H9 (cell line): ENCODE results near the gene SLC4A1. TPM values are rescaled to one million over a fixed set of nuclear protein-coding genes. Genes with fewer than 3 reads are reported as not detected.

Source experiments
- DNase-seq: peaks from one replicate; pipeline ENCODE4 v3.0.0-alpha.2; 2017
- H2AFZ ChIP-seq: one replicate; pipeline ENCODE4 v1.6.1; 2013; ENCODE audit warnings: mild to moderate bottlenecking, low read length, control low read depth, moderate library complexity
- H2AK5ac ChIP-seq: 2 replicates; pipeline ENCODE4 v1.6.1; 2013; ENCODE audit warnings: low read length, control low read depth, mixed read lengths; ENCODE audit not compliant: insufficient read length
- H2BK120ac ChIP-seq: one replicate; pipeline ENCODE4 v1.6.1; 2013; ENCODE audit warnings: low read depth, mild to moderate bottlenecking, low read length, control low read depth, inconsistent platforms; ENCODE audit not compliant: poor library complexity, severe bottlenecking
- H2BK12ac ChIP-seq: 2 replicates; pipeline ENCODE4 v1.6.1; 2013; ENCODE audit warnings: low read length, control low read depth, mixed read lengths, low read depth; ENCODE audit not compliant: insufficient read length
- H2BK15ac ChIP-seq: 2 replicates; pipeline ENCODE4 v1.6.1; 2013; ENCODE audit warnings: low read depth, low read length, control low read depth
- H2BK20ac ChIP-seq: one replicate; pipeline ENCODE4 v1.6.1; 2013; ENCODE audit warnings: low read depth, mild to moderate bottlenecking, low read length, control low read depth, inconsistent platforms; ENCODE audit not compliant: poor library complexity, severe bottlenecking
- H2BK5ac ChIP-seq: 2 replicates; pipeline ENCODE4 v1.6.1; 2013; ENCODE audit warnings: low read length, control low read depth, mixed read lengths; ENCODE audit not compliant: insufficient read length
- H3K14ac ChIP-seq: 2 replicates; pipeline ENCODE4 v1.6.1; 2013; ENCODE audit warnings: low read length, control low read depth; ENCODE audit not compliant: insufficient read depth
- H3K18ac ChIP-seq: 2 replicates; pipeline ENCODE4 v1.6.1; 2013; ENCODE audit warnings: low read depth, mild to moderate bottlenecking, mixed read lengths, low read length, control low read depth; ENCODE audit not compliant: insufficient read length
- H3K23ac ChIP-seq: 2 replicates; pipeline ENCODE4 v1.6.1; 2013; ENCODE audit warnings: low read length, control low read depth, mixed read lengths, low read depth; ENCODE audit not compliant: insufficient read length
- H3K23me2 ChIP-seq: 2 replicates; pipeline ENCODE4 v1.6.1; 2013; ENCODE audit warnings: low read depth, mild to moderate bottlenecking, mixed read lengths, low read length, control low read depth; ENCODE audit not compliant: insufficient read length, poor library complexity, severe bottlenecking
- H3K27ac ChIP-seq: 2 replicates; pipeline ENCODE4 v1.5.1; 2013; ENCODE audit warnings: low read length, control low read depth, mixed read lengths, low read depth; ENCODE audit not compliant: insufficient read length
- H3K27me3 ChIP-seq: 2 replicates; pipeline ENCODE4 v1.6.1; 2013; ENCODE audit warnings: low read length, control low read depth, inconsistent platforms; ENCODE audit not compliant: insufficient read depth
- H3K4ac ChIP-seq: 2 replicates; pipeline ENCODE4 v1.6.1; 2013; ENCODE audit warnings: low read depth, mild to moderate bottlenecking, control low read depth, inconsistent platforms, low read length, moderate library complexity
- H3K4me1 ChIP-seq: 2 replicates; pipeline ENCODE4 v1.6.1; 2013; ENCODE audit warnings: low read length, control low read depth, inconsistent platforms; ENCODE audit not compliant: insufficient read depth
- H3K4me2 ChIP-seq: 2 replicates; pipeline ENCODE4 v1.6.1; 2013; ENCODE audit warnings: low read length, control low read depth, mixed read lengths; ENCODE audit not compliant: insufficient read length, insufficient read depth
- H3K56ac ChIP-seq: 2 replicates; pipeline ENCODE4 v1.6.1; 2013; ENCODE audit warnings: low read depth, mild to moderate bottlenecking, mixed read lengths, low read length, control low read depth; ENCODE audit not compliant: insufficient read length
- H3K79me1 ChIP-seq: 2 replicates; pipeline ENCODE4 v1.6.1; 2013; ENCODE audit warnings: low read depth, mild to moderate bottlenecking, moderate library complexity, low read length, control low read depth, inconsistent platforms; ENCODE audit not compliant: insufficient read depth, poor library complexity, severe bottlenecking
- H3K79me2 ChIP-seq: 2 replicates; pipeline ENCODE4 v1.6.1; 2013; ENCODE audit warnings: low read length, control low read depth, inconsistent platforms; ENCODE audit not compliant: insufficient read depth
- H3K9ac ChIP-seq: 2 replicates; pipeline ENCODE4 v1.6.1; 2013; ENCODE audit warnings: low read length, control low read depth, mixed read lengths; ENCODE audit not compliant: insufficient read length; ENCODE audit errors: extremely low read depth
- H3K9me3 ChIP-seq: one replicate; pipeline ENCODE4 v1.6.1; 2013; ENCODE audit warnings: low read depth, low read length, inconsistent platforms; ENCODE audit not compliant: control insufficient read depth
- H3T11ph ChIP-seq: one replicate; pipeline ENCODE4 v1.6.1; 2013; ENCODE audit warnings: mild to moderate bottlenecking, low read length, control low read depth, inconsistent platforms
- H4K20me1 ChIP-seq: one replicate; pipeline ENCODE4 v1.6.1; 2013; ENCODE audit not compliant: control insufficient read depth, insufficient read length, insufficient read depth
- H4K5ac ChIP-seq: 2 replicates; pipeline ENCODE4 v1.6.1; 2013; ENCODE audit warnings: low read depth, mild to moderate bottlenecking, mixed read lengths, low read length, control low read depth; ENCODE audit not compliant: insufficient read length
- H4K8ac ChIP-seq: replicated peaks from 2 replicates; pipeline ENCODE4 v1.6.1; 2013; ENCODE audit warnings: low read length, control low read depth, mixed read lengths, low read depth; ENCODE audit not compliant: insufficient read length
- H4K91ac ChIP-seq: 2 replicates; pipeline ENCODE4 v1.6.1; 2013; ENCODE audit warnings: low read depth, mild to moderate bottlenecking, moderate library complexity, mixed read lengths, low read length, control low read depth; ENCODE audit not compliant: insufficient read length
- H3K27ac Mint-ChIP-seq, 3 experiments: 2 replicates in 2 of 3; 3 replicates in 1 of 3; pipeline ENCODE4 v1.8.0; 2020 to 2021; ENCODE audit warnings: mixed read lengths in 3 of 3, mild to moderate bottlenecking in 1 of 3, moderate library complexity in 1 of 3
- H3K27me3 Mint-ChIP-seq: 2 replicates; pipeline ENCODE4 v1.8.0; 2021; ENCODE audit warnings: low read depth, mild to moderate bottlenecking, moderate library complexity, mixed read lengths
- H3K36me3 Mint-ChIP-seq, 3 experiments: 2 replicates in 2 of 3; 3 replicates in 1 of 3; pipeline ENCODE4 v1.8.0; 2020 to 2021; ENCODE audit warnings: low read depth in 3 of 3, mixed read lengths in 3 of 3; ENCODE audit not compliant: insufficient read depth in 1 of 3
- H3K4me1 Mint-ChIP-seq, 2 experiments: 2 replicates each; pipeline ENCODE4 v1.8.0; 2020; ENCODE audit warnings: mixed read lengths in 2 of 2
- H3K4me3 Mint-ChIP-seq, 2 experiments: 2 replicates in 1 of 2; 3 replicates in 1 of 2; pipeline ENCODE4 v1.8.0; 2020 to 2021; ENCODE audit warnings: mild to moderate bottlenecking in 2 of 2, mixed read lengths in 2 of 2, moderate library complexity in 1 of 2
- H3K9me3 Mint-ChIP-seq, 2 experiments: 2 replicates in 1 of 2; 3 replicates in 1 of 2; pipeline ENCODE4 v1.8.0; 2020; ENCODE audit warnings: mild to moderate bottlenecking in 2 of 2, mixed read lengths in 2 of 2, moderate library complexity in 1 of 2
- CTCF ChIP-seq: fragments of 200-600 bp; sonication (generic); conservative IDR thresholded peaks from 3 replicates; pipeline ENCODE4 v1.8.0; 2021; ENCODE audit warnings: antibody characterized with exemption, mild to moderate bottlenecking
- whole genome bisulfite sequencing: extraction: QIAGEN DNeasy Blood & Tissue Kit; methylation state at CpG from one replicate; pipeline ENCODE4 v1.1.7; 2013; ENCODE audit warnings: missing lambda C conversion rate, low lambda C conversion rate, mixed read lengths; ENCODE audit not compliant: insufficient read length; ENCODE audit errors: extremely low coverage; 5-methylcytosine and 5-hydroxymethylcytosine counted together
- total RNA-seq: library from RNA; stranded (reverse); gene quantifications from 2 replicates; pipeline ENCODE4 v1.2.1, GENCODE V29; 2021

Gene SLC4A1
- total RNA-seq, 1 experiment from 2014 or later: not detected

- Histone ChIP-seq H3K27me3 (no peaks in the 10 kb centered on the region), H2BK120ac (no peak overlapping the region), H3K9me3 (no peaks in the 10 kb centered on the region), H3K23me2 (no peaks in the 10 kb centered on the region), H3T11ph (no peak overlapping the region), H3K9ac (no peak overlapping the region), H4K91ac (no peak overlapping the region), H4K5ac (no peak overlapping the region), H2AFZ (no peak overlapping the region), H3K4me2 (no peak overlapping the region), H3K4me1 (peaks cover 8% of the 10 kb centered on the region; the same call in 1 of the 2 replicates), H3K14ac (no peak overlapping the region), H3K23ac (no peak overlapping the region), H2BK15ac (no peak overlapping the region), H3K18ac (no peak overlapping the region), H3K56ac (no peak overlapping the region), H4K8ac (no peak overlapping the region), H3K27ac (no peak overlapping the region), H2AK5ac (no peak overlapping the region), H2BK5ac (no peak overlapping the region), H2BK20ac (no peak overlapping the region), H3K79me2 (no peaks in the 10 kb centered on the region), H3K79me1 (no peaks in the 10 kb centered on the region), H2BK12ac (no peak overlapping the region), H4K20me1 (no peaks in the 10 kb centered on the region), H3K4ac (no peak overlapping the region)
- Mint-ChIP-seq H3K4me1 (peaks cover 17 to 25% of the 10 kb centered on the region in 2 experiments), H3K9me3 (no peaks in the 10 kb centered on the region), H3K36me3 (no peaks in the 10 kb centered on the region), H3K27me3 (peaks cover 8% of the 10 kb centered on the region), H3K4me3 (no peak overlapping the region; a peak in 1 of 5 replicates), H3K27ac (no peak overlapping the region)
- WGBS: no CpG with 5 or more reads among the region's 4 CpGs
- TF ChIP-seq CTCF: no peak
- DNase-seq: no peak
These were observed 16.1 kb upstream of the SLC4A1 start for GRCh38 chr17:44284024-44284400.
